Upper lobe of right lung (tissue), 1 donor: ENCODE results near the gene CACNG4. TPM values are rescaled to one million over a fixed set of nuclear protein-coding genes. Genes with fewer than 3 reads are reported as not detected.
A peak's percentile ranks its signal among the peaks of the same experiment; 100 is the strongest.

Experiments
- ATAC-seq: fragments of 200-7000 bp; cut with Tn5 transposase; one replicate; pipeline ENCODE4 v1.9.1; 2020; ENCODE audit warnings: mild to moderate bottlenecking, moderate library complexity
- DNase-seq: peaks from one replicate; pipeline ENCODE4 v3.0.0-alpha.2; 2020
- H3K27ac ChIP-seq: fragments of 200-600 bp; one replicate; pipeline ENCODE4 v1.8.0; 2022
- H3K27me3 ChIP-seq: fragments of 200-600 bp; one replicate; pipeline ENCODE4 v1.8.0; 2022; ENCODE audit warnings: mild to moderate bottlenecking
- H3K36me3 ChIP-seq: fragments of 200-600 bp; one replicate; pipeline ENCODE4 v1.8.0; 2022
- H3K4me1 ChIP-seq: fragments of 200-600 bp; one replicate; pipeline ENCODE4 v1.8.0; 2022
- H3K4me3 ChIP-seq: fragments of 200-600 bp; one replicate; pipeline ENCODE4 v1.8.0; 2022; ENCODE audit warnings: mild to moderate bottlenecking
- H3K9me3 ChIP-seq: fragments of 200-600 bp; one replicate; pipeline ENCODE4 v1.8.0; 2022
- intact Hi-C: fragments of 100-400 bp; cut with DNase I; formaldehyde crosslinking; loops from one replicate; pipeline ENCODE4 v1.11.0; 2022
- total RNA-seq: library from RNA; stranded (reverse); fragmentation: NEBNext Ultra II Directional; extraction: Animal tissue kit (Norgen Biotek cat#: 25700); gene quantifications from one replicate; pipeline ENCODE4 v1.2.1, GENCODE V29; 2021
- TF ChIP-seq, protein P1 (sequence below): fragments of 200-600 bp; IDR thresholded peaks from one replicate; pipeline ENCODE4 v1.8.0; 2022; ENCODE audit warnings: antibody characterized with exemption
- donor health status: DM: no; HTN: yes; CAD: no; lungs with severe emphysema.

CACNG4 gene
- total RNA-seq, 1 donor from 2014 or later: 9.3 TPM

DNA sequence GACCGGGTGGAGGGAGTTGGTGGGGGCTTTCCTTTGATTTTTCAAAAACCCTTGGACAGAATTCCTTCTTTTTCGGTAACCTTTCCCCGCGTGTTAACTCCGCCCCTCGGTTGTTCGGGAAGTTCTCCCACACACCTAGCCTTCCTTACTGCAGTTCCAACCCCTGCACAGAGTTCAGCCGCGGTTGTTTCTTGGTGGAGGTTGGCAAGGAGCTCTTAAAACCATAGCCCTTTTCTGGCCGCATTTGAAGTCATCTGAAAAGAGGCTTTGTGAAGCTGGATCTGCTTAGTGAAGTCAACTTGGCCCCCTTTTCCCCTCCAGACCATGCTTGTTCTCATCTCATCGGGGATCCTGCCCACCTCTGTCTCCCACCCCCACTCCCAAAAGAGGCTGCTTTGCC, 1.8 kb downstream of the CACNG4 start:
- intact Hi-C loops: no loop called here
- ATAC-seq: no peak
- Histone ChIP-seq H3K27ac (no peak overlapping the region), H3K36me3 (no peaks in the 10 kb centered on the region), H3K4me3 (peak overlapping the region; percentile 42), H3K27me3 (peaks cover 45% of the 10 kb centered on the region), H3K9me3 (no peaks in the 10 kb centered on the region), H3K4me1 (peaks cover 6% of the 10 kb centered on the region)
- DNase-seq: no peak
- TF ChIP-seq, protein P1, sequence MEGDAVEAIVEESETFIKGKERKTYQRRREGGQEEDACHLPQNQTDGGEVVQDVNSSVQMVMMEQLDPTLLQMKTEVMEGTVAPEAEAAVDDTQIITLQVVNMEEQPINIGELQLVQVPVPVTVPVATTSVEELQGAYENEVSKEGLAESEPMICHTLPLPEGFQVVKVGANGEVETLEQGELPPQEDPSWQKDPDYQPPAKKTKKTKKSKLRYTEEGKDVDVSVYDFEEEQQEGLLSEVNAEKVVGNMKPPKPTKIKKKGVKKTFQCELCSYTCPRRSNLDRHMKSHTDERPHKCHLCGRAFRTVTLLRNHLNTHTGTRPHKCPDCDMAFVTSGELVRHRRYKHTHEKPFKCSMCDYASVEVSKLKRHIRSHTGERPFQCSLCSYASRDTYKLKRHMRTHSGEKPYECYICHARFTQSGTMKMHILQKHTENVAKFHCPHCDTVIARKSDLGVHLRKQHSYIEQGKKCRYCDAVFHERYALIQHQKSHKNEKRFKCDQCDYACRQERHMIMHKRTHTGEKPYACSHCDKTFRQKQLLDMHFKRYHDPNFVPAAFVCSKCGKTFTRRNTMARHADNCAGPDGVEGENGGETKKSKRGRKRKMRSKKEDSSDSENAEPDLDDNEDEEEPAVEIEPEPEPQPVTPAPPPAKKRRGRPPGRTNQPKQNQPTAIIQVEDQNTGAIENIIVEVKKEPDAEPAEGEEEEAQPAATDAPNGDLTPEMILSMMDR: no peak

DNA sequence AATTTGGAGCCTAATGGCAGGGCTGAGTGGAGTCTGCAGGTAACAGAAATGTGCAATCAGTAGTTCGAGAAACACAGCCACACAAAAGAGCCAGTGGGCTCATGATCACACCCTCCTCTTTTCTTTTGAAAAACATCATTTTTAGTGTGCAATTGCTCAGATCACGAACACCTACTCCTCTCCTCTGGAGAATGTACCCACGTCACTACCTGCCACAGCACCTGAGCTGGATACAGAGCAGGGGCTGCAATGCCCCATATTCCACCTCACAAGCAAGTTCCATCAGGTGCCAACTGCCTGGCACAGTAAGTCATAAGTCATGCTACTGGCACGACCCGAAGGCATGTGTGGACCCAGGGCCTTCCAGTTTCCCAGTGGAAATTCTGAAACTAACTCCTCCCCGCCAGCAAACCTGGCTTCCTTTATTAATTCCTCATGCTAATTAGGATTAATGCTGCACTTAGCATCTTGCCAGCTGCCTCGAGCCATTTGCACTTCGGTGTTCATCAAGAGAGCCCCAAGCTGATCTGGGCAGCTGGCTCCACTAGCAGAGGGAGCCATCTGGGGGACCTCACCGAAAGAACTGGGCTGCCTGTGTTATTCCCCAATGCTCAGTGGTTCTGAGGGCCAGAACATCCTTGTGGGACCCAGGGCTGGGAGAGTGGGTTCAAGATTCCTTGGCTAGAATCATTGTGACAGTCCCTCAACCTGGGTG, 2.4 kb downstream of the CACNG4 start:
- no peak overlapping the region for H3K4me3 ChIP-seq
- DNase-seq: no peak
- peaks cover 6% of the 10 kb centered on the region for H3K4me1 ChIP-seq
- no peaks in the 10 kb centered on the region for H3K9me3 ChIP-seq
- no peak overlapping the region for H3K27ac ChIP-seq
- intact Hi-C loops: no loop called here
- ATAC-seq: no peak
- H3K27me3 ChIP-seq: peaks cover 45% of the 10 kb centered on the region
- H3K36me3 ChIP-seq: no peaks in the 10 kb centered on the region
- TF ChIP-seq, protein P1: no peak

- DNase-seq (no peak), ATAC-seq (no peak)
- Histone ChIP-seq H3K27me3 (peaks cover 45% of the 10 kb centered on the region), H3K4me1 (peaks cover 6% of the 10 kb centered on the region), H3K27ac (no peak overlapping the region), H3K36me3 (no peaks in the 10 kb centered on the region), H3K9me3 (no peaks in the 10 kb centered on the region), H3K4me3 (no peak overlapping the region)
- intact Hi-C loops: no loop called here
- TF ChIP-seq, protein P1: no peak
Observed at GRCh38 chr17:66967837-66968543, 3.5 kb downstream of the CACNG4 start.

DNA sequence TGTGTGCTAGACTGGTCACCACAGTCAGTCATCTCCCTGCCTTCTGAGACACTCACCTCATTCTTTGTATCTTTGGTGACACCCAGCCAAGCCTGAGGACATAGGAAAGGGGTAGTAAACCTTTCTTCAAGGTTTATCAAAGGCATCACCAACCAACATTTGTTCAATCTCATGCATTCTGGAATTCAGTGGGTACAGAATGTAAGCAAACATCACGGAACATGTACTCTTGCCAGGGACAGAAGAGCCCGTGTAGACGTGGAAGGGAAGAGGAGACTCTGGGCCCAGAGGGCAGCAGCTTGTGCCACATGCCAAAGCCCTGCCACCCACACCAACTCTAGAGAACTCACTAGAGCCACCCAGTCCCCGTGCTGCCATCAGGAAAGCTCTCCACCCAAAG, 4.4 kb downstream of the CACNG4 start:
- no peak overlapping the region for H3K27ac ChIP-seq
- H3K27me3 ChIP-seq: peaks cover 37% of the 10 kb centered on the region
- H3K9me3 ChIP-seq: no peaks in the 10 kb centered on the region
- no peaks in the 10 kb centered on the region for H3K36me3 ChIP-seq
- H3K4me3 ChIP-seq: no peak overlapping the region
- peaks cover 6% of the 10 kb centered on the region for H3K4me1 ChIP-seq
- TF ChIP-seq, protein P1: no peak
- no peak for DNase-seq
- ATAC-seq: no peak
- intact Hi-C loops: no loop called here

GRCh38 chr17:66970140-66970539, 5.6 kb downstream of the CACNG4 start:
- intact Hi-C loops: no loop called here
- H3K4me1 ChIP-seq: peaks cover 6% of the 10 kb centered on the region
- no peaks in the 10 kb centered on the region for H3K9me3 ChIP-seq
- peaks cover 32% of the 10 kb centered on the region for H3K27me3 ChIP-seq
- H3K27ac ChIP-seq: no peak overlapping the region
- ATAC-seq (no peak), DNase-seq (no peak)
- no peaks in the 10 kb centered on the region for H3K36me3 ChIP-seq
- TF ChIP-seq, protein P1: no peak
- H3K4me3 ChIP-seq: no peak overlapping the region
